Measurements from ENCODE around the gene NBPF3. TPM values are rescaled to one million over a fixed set of nuclear protein-coding genes. Genes with fewer than 3 reads are reported as not detected.
"Not testable (repeated sequence)": the region's sequence is repeated elsewhere in the genome, so short reads cannot be mapped to it uniquely, and the experiment has no call there.

NBPF3 gene
- total RNA-seq, 2 experiments from 2014 or later, result 6.1 to 6.2 TPM

DNA sequence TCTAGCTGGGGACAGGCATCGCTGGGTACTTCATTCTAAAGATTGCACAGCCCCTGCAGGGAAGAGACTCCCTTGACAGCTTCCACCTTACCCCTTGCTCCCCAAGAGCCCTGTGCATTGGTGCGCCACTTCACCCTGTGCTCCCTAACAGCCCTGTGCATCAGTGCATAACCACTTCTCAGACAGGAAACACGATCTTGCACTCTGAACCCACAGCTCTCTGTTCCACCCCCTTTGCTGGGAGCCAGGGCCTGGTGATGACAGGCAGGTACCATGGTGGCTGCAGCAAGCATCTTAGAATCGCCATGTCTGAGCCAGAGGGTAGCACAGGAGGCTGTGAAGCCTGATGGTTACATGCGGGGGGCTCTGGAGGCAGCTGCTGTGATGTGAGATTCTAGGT, 74.3 kb downstream of the NBPF3 start:
- no peaks in the 10 kb centered on the region for H3K9me3 Mint-ChIP-seq
- H3K27me3 Mint-ChIP-seq, result peaks cover 22% of the 10 kb centered on the region
- no peaks in the 10 kb centered on the region for H3K4me1 Mint-ChIP-seq (ENCODE audit: low read depth)
- intact Hi-C loops (cut with micrococcal nuclease), result no loop called here
- POLR2A ChIA-PET, result no interaction called here
- CTCF ChIA-PET, result interaction anchor here (1.1 kb wide), 1 partner anchor 282 kb away, joined by 3 read pairs; no protein-coding TSS in a partner anchor
- no peak overlapping the region for H3K4me3 Mint-ChIP-seq
- no peak for DNase-seq
- H3K27ac Mint-ChIP-seq, result no peak overlapping the region
- H3K36me3 Mint-ChIP-seq, result no peaks in the 10 kb centered on the region

DNA sequence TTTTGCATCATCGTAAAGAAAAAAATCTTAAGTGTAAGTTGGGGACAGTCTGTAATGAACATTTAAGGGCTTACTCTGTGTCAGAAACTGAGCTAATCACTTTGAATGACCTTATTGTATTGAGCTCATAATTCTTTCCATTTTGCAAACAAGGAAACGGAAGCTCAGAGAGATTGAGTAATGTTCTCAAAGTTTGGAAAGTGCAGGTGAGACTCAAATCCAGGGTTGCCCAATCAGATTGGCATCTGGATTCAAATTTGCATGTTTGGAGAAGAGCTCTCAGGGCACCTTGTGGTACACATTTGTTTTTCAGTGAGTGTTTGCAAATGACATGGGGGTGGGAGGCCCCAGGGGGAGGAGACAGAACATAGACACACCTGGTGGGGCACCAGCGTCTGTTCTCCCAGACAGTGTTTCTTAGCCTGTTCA, 77.2 kb downstream of the NBPF3 start:
- no peaks in the 10 kb centered on the region for H3K36me3 Mint-ChIP-seq
- intact Hi-C loops (cut with micrococcal nuclease), result no loop called here
- ChIA-PET POLR2A (no interaction called here), CTCF (interaction anchor here (1.3 kb wide), 1 partner anchor 27 kb away, joined by 3 read pairs; no protein-coding TSS in a partner anchor)
- H3K4me1 Mint-ChIP-seq (ENCODE audit: low read depth), result no peaks in the 10 kb centered on the region
- H3K27ac Mint-ChIP-seq, result no peak overlapping the region
- H3K27me3 Mint-ChIP-seq, result peaks cover 5% of the 10 kb centered on the region
- no peak for DNase-seq
- H3K9me3 Mint-ChIP-seq, result no peaks in the 10 kb centered on the region
- no peak overlapping the region for H3K4me3 Mint-ChIP-seq

DNA sequence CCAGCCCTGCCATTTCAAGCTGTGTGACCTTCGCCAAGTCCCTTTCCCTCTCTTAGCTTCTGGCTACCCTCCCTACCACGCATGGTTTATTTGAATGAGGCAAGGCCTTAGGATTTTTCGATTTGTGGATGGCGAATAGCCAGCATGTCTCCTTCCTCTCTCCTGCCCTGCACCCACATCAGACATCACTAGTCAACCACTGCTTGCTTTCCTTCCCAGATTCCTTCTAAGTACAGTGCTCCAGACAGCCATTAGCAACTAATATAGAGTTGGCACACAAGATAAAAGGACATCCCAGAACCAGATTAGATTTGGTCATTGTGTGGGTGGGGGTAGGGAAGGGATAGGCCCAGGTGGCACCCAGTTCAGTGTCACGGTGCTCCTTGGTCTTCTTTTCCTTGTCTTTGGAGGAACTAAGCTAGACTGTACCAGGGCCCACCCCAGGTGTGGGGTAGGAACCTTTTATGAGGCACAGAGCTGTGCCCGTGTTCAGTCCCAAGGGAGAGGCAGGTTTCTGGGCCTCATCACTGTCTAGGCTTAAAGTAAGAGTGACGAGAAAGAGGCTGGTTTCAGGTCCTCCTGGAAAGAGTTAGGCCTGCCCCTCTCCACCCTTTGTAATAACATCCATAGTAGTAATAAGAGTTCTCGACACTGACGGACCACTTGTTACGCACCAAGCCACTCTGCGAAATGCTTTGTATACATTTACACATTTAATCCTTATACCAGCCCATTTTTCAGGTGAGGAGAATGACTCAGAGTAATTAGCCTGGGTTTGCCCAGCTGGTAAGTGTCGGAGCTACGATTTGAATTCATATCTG, 77.9 kb downstream of the NBPF3 start:
- Mint-ChIP-seq H3K9me3 (no peaks in the 10 kb centered on the region), H3K4me1 (ENCODE audit: low read depth) (no peaks in the 10 kb centered on the region), H3K27ac (no peak overlapping the region), H3K4me3 (no peak overlapping the region), H3K36me3 (no peaks in the 10 kb centered on the region), H3K27me3 (peaks cover 3% of the 10 kb centered on the region)
- ChIA-PET POLR2A (no interaction called here), CTCF (interaction anchor here (0.6 to 1.4 kb wide), 3 partner anchors 9 to 356 kb away, joined by 3 to 4 read pairs (median 3); partner anchors contain the start of gene ALPL)
- DNase-seq, result no peak
- intact Hi-C loops (cut with micrococcal nuclease), result no loop called here

DNA sequence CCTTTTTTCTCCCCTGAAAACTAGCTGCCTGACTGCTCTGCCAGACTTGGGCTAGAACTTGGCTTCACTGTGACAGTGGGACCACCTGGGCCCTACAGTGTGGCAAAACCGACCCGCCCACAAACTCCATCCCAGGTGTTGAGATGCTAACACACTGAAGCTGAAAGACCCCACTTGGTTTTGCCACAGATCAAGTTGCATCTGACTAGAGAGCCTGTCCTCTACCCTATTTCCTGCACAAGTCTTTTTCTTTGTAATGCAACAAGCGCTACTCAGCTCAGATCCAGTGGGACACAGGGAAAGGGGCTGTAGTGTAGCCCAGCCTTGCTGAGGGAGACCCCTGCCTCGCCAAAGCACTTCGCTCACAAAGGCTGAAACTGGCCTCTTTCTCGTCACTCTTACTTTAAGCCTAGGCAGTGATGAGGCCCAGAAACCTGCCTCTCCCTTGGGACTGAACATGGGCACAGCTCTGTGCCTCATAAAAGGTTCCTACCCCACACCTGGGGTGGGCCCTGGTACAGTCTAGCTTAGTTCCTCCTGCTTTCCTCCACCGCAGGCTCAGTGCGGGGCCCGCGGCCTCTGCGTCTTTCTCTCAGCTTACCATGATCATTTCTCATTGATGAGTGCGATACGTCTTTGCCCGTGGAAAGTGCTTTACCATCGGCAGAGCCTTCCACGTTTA, 79.0 kb downstream of the NBPF3 start:
- CTCF ChIA-PET, result interaction anchor here (1.4 kb wide), 1 partner anchor 10 kb away, joined by 4 read pairs; the partner anchor contains the start of gene ALPL
- intact Hi-C loops (cut with micrococcal nuclease), result no loop called here
- Mint-ChIP-seq H3K27ac (no peak overlapping the region), H3K27me3 (peaks cover 3% of the 10 kb centered on the region), H3K4me1 (ENCODE audit: low read depth) (no peaks in the 10 kb centered on the region), H3K9me3 (no peaks in the 10 kb centered on the region), H3K36me3 (no peaks in the 10 kb centered on the region), H3K4me3 (no peak overlapping the region)
- POLR2A ChIA-PET, result no interaction called here
- DNase-seq, result no peak

DNA sequence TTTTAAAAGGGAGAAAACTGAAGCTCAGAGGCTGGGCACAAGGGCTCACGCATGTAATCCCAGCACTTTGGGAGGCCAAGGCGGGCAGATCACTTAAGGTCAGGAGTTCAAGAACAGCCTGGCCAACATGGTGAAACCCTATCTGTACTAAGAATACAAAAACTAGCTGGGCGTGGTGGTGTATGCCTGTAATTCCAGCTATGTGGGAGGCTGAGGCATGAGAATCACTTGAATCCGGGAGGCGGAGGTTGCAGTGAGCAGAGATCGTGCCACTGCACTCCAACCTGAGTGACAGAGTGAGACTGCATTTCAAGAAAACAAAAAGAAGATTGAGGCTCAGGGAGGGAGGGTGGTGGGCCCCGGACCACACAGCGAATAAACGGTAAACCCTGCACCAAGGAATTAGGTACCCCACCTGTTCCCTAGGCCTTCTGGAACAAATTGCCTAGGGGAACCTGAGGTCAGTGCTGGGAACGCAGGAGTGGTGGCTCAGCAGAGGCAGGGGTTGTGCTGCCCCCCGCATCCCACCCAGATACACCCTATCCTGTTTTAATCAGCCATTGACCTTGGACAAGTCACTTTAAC, 79.6 kb downstream of the NBPF3 start:
- H3K27me3 Mint-ChIP-seq; H3K4me1 Mint-ChIP-seq (ENCODE audit: low read depth); intact Hi-C loops (cut with micrococcal nuclease); H3K27ac Mint-ChIP-seq; H3K4me3 Mint-ChIP-seq; POLR2A ChIA-PET; H3K9me3 Mint-ChIP-seq; H3K36me3 Mint-ChIP-seq; DNase-seq: not testable (repeated sequence)
- CTCF ChIA-PET, result interaction anchor here (1.4 kb wide), 1 partner anchor 11 kb away, joined by 4 read pairs; the partner anchor contains the start of gene ALPL

DNA sequence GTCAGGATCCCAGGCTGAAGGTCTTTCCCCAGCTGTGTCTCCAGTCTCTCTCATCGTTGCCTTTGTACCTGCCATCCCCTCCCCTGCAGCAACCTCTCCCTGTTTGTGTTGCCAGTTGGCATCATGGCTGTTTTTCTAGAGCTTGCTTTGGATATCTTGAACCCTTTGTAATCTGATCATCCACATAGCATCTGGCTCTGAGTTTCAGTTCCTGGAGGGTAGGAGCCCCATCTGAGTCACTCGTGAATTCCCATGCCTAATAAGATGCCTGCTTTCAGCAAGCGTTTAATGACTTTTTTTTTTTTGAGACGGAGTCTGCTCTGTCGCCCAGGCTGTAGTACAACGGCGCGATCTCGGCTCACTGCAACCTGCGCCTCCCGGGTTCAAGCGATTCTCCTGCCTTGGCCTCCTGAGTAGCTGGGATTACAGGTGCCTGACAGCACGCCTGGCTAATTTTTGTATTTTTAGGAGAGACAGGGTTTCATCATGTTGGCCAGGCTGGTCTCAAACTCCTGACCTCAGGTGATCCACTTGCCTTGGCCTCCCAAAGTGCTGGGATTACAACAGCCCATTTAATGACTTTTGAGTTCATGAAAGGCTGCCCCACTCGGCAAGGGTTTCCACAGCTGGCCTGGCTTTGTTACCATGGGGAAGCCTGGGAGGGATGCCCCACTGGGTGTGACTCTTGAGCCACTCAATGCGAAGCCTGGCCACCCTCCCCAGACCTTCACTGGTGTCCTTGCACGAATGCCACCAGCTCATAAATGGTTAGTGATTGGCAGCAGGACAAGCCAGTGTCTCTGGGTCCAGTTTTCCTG, 81.2 kb downstream of the NBPF3 start:
- Mint-ChIP-seq H3K36me3 (no peaks in the 10 kb centered on the region), H3K4me1 (ENCODE audit: low read depth) (no peaks in the 10 kb centered on the region), H3K9me3 (no peaks in the 10 kb centered on the region), H3K27ac (no peak overlapping the region), H3K27me3 (peaks cover 3% of the 10 kb centered on the region), H3K4me3 (no peak overlapping the region)
- DNase-seq, result no peak
- intact Hi-C loops (cut with micrococcal nuclease), result no loop called here
- POLR2A ChIA-PET, result no interaction called here
- CTCF ChIA-PET, result interaction anchor here (0.6 to 0.7 kb wide), 2 partner anchors 10 to 100 kb away, joined by 3 read pairs; no protein-coding TSS in a partner anchor

DNA sequence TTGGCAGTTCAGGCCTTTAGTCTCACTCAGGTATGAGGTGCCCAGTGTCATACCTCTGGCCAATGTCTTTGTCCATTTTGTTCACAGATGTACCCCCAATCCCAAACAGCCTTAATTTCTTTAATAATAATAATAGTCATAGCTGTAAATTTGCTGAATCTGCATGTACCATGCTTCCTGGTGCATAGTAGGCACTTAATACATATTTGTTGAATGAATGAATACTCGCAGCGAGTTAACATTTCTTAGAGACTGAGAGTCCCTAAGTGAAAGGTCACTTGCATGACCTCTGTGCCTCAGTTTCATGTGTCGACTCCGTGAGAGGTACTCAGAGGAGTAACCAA, 81.8 kb downstream of the NBPF3 start:
- intact Hi-C loops (cut with micrococcal nuclease), result no loop called here
- Mint-ChIP-seq H3K36me3 (no peaks in the 10 kb centered on the region), H3K4me3 (no peak overlapping the region), H3K27ac (no peak overlapping the region), H3K9me3 (no peaks in the 10 kb centered on the region), H3K27me3 (no peaks in the 10 kb centered on the region), H3K4me1 (ENCODE audit: low read depth) (no peaks in the 10 kb centered on the region)
- DNase-seq, result no peak
- ChIA-PET POLR2A (no interaction called here), CTCF (interaction anchor here (0.7 kb wide), 2 partner anchors 11 to 12 kb away, joined by 3 read pairs; no protein-coding TSS in a partner anchor)

DNA sequence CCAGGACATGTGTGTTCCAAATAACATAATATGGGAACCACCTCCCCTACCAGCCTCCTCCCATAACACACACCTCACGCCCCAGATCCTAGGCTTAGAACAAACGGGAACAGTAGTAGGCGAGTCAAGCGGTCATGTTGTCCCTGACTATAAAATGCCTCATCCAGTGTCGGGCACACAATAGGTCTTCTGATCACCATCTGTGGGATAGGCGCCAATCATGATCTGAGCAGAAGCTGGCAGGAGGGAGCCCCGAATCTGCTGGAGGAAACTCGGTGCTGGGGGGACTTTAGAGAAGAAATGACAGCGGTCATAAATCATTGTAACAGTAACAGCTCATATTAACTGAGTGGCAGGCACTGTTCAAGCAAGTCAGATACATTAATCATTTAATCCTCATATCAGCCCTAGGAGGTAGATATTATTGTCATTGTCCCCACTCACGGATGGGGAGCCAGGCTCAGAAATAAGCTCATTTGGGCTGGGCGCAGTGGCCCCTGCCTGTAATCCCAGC, 82.6 kb downstream of the NBPF3 start:
- intact Hi-C loops (cut with micrococcal nuclease), result no loop called here

DNA sequence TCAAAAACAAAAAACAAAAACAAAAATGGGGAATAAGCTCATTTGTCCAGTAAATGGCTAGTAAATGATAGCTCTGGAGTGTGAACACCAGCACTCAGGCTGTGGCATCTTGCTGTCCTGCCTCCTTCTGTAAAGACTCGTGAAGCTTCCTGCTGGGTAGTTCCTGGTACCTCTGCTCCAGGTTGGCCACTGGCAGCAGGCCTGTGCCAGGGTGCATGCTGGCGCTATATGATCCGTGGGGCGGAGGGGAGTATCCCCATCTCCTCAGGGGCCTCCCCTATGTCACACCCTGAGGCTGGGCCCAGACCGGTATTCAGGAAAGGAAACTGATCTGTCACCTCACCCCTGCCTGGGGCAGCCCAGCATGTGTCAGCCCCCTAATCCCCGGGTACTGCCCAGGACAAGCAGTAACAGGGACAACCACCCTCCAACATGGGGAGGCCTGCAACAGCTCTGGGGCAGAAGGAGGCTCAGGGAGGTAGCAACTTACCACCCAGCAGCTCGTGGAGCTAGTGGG, 83.4 kb downstream of the NBPF3 start:
- intact Hi-C loops (cut with micrococcal nuclease), result no loop called here
- Mint-ChIP-seq H3K4me3 (no peak overlapping the region), H3K36me3 (no peaks in the 10 kb centered on the region), H3K27me3 (no peaks in the 10 kb centered on the region), H3K4me1 (ENCODE audit: low read depth) (no peaks in the 10 kb centered on the region), H3K27ac (no peak overlapping the region), H3K9me3 (no peaks in the 10 kb centered on the region)
- ChIA-PET POLR2A (no interaction called here), CTCF (interaction anchor here (1.1 kb wide), 1 partner anchor 72 kb away, joined by 3 read pairs; no protein-coding TSS in a partner anchor)
- no peak for DNase-seq

More for the DNA sequence above, 82.6 kb downstream of the NBPF3 start:
- no peaks in the 10 kb centered on the region for H3K27me3 Mint-ChIP-seq
- DNase-seq, result no peak
- H3K4me1 Mint-ChIP-seq (ENCODE audit: low read depth), result no peaks in the 10 kb centered on the region
- no peaks in the 10 kb centered on the region for H3K9me3 Mint-ChIP-seq
- no peak overlapping the region for H3K27ac Mint-ChIP-seq
- ChIA-PET POLR2A (no interaction called here), CTCF (interaction anchor here (0.7 to 1.1 kb wide), 2 partner anchors 11 to 73 kb away, joined by 3 read pairs; no protein-coding TSS in a partner anchor)
- H3K36me3 Mint-ChIP-seq, result no peaks in the 10 kb centered on the region
- no peak overlapping the region for H3K4me3 Mint-ChIP-seq

DNA sequence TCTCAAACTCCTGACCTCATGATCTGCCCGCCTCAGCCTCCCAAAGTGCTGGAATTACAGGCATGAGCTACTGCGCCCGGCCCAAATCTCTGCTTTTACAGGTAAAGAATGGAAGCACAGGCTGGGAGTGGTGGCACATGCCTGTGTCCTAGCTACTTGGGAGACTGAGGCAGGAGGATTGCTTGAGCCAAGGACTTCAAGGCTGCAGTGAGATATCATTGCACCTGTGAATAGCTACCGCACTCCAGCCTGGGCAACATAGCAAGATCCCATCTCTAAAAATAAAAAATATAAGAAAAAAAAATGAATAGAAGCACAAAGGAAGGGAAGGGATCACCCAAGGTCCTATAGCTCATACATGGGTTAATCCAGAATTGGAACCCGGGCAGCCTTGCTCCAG, 84.3 kb downstream of the NBPF3 start:
- Mint-ChIP-seq H3K27me3 (no peaks in the 10 kb centered on the region), H3K36me3 (no peaks in the 10 kb centered on the region), H3K27ac (no peak overlapping the region), H3K9me3 (no peaks in the 10 kb centered on the region), H3K4me3 (no peak overlapping the region), H3K4me1 (ENCODE audit: low read depth) (no peaks in the 10 kb centered on the region)
- ChIA-PET POLR2A (no interaction called here), CTCF (no interaction called here)
- intact Hi-C loops (cut with micrococcal nuclease), result no loop called here
- no peak for DNase-seq

DNA sequence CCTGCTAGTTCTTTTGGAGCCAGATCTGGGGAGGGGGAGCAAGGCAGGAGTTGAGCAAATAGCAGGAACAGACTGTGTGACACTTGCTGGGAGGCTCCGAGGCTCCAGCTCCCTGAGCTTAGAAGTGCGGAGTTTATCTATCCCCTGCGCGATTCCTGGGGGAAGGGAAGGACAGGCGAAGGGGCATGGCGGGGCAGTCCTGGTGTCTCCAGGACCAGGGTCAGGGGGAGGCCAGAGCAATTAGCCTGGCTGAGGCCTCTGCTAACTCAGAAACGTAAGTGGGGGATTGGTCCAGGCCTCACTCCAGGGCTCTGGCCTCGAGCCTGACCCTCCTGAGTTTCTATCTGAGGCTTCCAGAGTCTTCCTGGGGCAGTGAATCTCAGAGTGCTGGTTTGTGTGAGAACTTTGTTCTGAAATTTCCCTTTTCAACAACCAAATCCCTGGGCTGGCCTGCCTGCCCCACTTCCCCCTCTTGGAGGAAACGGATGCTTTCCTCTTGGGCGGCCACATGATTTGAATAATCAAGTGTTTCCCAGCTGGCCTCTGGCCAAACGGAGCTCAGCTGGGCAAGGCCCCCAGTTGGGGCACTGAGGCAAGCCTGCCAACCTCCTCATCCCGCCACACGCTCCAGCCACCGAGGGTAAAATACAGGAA, 84.9 kb downstream of the NBPF3 start:
- POLR2A ChIA-PET, result no interaction called here
- Mint-ChIP-seq H3K36me3 (no peaks in the 10 kb centered on the region), H3K4me1 (ENCODE audit: low read depth) (no peaks in the 10 kb centered on the region), H3K9me3 (no peaks in the 10 kb centered on the region), H3K27me3 (no peaks in the 10 kb centered on the region), H3K4me3 (no peak overlapping the region), H3K27ac (no peak overlapping the region)
- intact Hi-C loops (cut with micrococcal nuclease), result no loop called here
- no peak for DNase-seq
- CTCF ChIA-PET, result no interaction called here

Measured in activated CD4-positive, alpha-beta memory T cell treated with anti-CD3 and anti-CD28 coated beads for 36 hours (primary cell).